Prostate gland (tissue), 2 donors: ENCODE results near the gene BOC. TPM values are rescaled to one million over a fixed set of nuclear protein-coding genes. Genes with fewer than 3 reads are reported as not detected.
A peak's percentile ranks its signal among the peaks of the same experiment; 100 is the strongest.

ENCODE experiments used
- DNase-seq: peaks from one replicate; pipeline ENCODE4 v3.0.0-alpha.2; 2019; ENCODE audit warnings: low spot score
- H3K27ac ChIP-seq, 2 donors: fragments of 200-600 bp; sonication (generic); 2 replicates each; pipeline ENCODE4 v1.5.1; 2017 to 2019
- H3K27me3 ChIP-seq: fragments of 200-600 bp; sonication (generic); replicated peaks from 2 replicates; pipeline ENCODE4 v1.5.1; 2019; ENCODE audit not compliant: insufficient read depth
- H3K36me3 ChIP-seq, 2 donors: fragments of 200-600 bp; sonication (generic); 1 replicate in 1 of 2; 2 replicates in 1 of 2; pipeline versions ENCODE4 v1.5.1 to v1.8.1; 2017 to 2019
- H3K4me1 ChIP-seq: fragments of 200-600 bp; sonication (generic); replicated peaks from 2 replicates; pipeline ENCODE4 v1.5.1; 2019
- H3K4me3 ChIP-seq, 2 donors: fragments of 200-600 bp; sonication (generic); 2 replicates each; pipeline ENCODE4 v1.5.1; 2017 to 2019
- H3K9me3 ChIP-seq: fragments of 200-600 bp; sonication (generic); 2 replicates; pipeline ENCODE4 v1.5.1; 2017
- CTCF ChIP-seq, 4 experiments: fragments of 200-600 bp in 2 of 4; fragments of 450-650 bp in 2 of 4; sonication (generic) in 2 of 4; IDR thresholded peaks; 1 replicate in 3 of 4; 2 replicates in 1 of 4; pipeline ENCODE4 v1.5.1; 2016 to 2019; ENCODE audit warnings: antibody characterized with exemption in 4 of 4, mild to moderate bottlenecking in 2 of 4, moderate library complexity in 2 of 4
- POLR2A ChIP-seq: fragments of 450-650 bp; IDR thresholded peaks from one replicate; pipeline ENCODE4 v1.6.1; 2016; ENCODE audit warnings: antibody characterized with exemption, mild to moderate bottlenecking
- POLR2AphosphoS5 ChIP-seq: sonication (generic); formaldehyde crosslinking; IDR thresholded peaks from one replicate; pipeline ENCODE4 v1.6.1; 2017; ENCODE audit warnings: antibody characterized with exemption
- WGBS: methylation state at CpG from one replicate; pipeline ENCODE4 v1.1.5; 2018; 5-methylcytosine and 5-hydroxymethylcytosine counted together
- intact Hi-C: fragments of 100-400 bp; cut with DNase I; formaldehyde crosslinking; loops from one replicate; pipeline ENCODE4 v1.14.2; 2022
- total RNA-seq, 2 donors: library from RNA; depleted of rRNA; stranded (reverse); fragments of >200 nt; gene quantifications; one replicate each; pipeline ENCODE4 v1.1.0, GENCODE V29; 2016

The BOC gene
- total RNA-seq, 2 donors from 2014 or later = 41.4 to 42.3 TPM

DNA sequence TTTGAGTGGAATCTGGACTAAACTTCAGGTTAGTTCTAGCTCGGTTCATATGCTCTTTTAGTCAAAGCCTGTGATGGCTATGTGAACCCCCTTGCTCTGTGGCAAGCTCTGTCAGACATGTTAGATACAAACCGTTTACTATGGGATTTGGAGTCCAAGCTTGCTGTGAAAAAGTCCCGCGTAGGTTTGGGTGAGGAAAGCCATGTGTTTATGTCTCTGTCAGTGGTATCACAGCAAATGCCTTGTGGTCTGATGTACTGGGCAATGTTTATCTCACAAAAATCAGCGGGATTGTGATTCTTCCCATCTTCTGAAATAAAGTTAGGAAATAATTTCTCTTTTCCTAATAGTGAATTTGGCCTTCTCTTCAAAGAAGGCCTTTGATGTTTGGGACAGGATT is 5.0 kb downstream of the BOC start:
- intact Hi-C loops = no loop called here
- TF ChIP-seq POLR2AphosphoS5 (no peak), CTCF (IDR thresholded peaks at IDR 0.05) (no peak), POLR2A (no peak)
- DNase-seq = no peak
- no peaks in the 10 kb centered on the region for H3K4me1 ChIP-seq
- H3K36me3 ChIP-seq = no peaks in the 10 kb centered on the region
- peak overlapping the region; percentile 2 to 21 for H3K27ac ChIP-seq
- no peaks in the 10 kb centered on the region for H3K9me3 ChIP-seq
- no peaks in the 10 kb centered on the region for H3K27me3 ChIP-seq
- H3K4me3 ChIP-seq = no peak overlapping the region
- 43% methylated on average over 5 of the region's 5 CpGs for WGBS

GRCh38 chr3:113218011-113218680 is 6.8 kb downstream of the BOC start:
- Histone ChIP-seq H3K4me1 (no peaks in the 10 kb centered on the region), H3K9me3 (no peaks in the 10 kb centered on the region), H3K27ac (peak overlapping the region in 1 of 2 donors; percentile 7), H3K27me3 (no peaks in the 10 kb centered on the region), H3K4me3 (no peak overlapping the region), H3K36me3 (no peaks in the 10 kb centered on the region)
- intact Hi-C loops = loop anchor here (2.0 kb wide), 1 partner anchor 165 kb away; no protein-coding TSS in a partner anchor
- whole genome bisulfite sequencing = 62% methylated on average over 10 of the region's 10 CpGs
- no peak for DNase-seq
- TF ChIP-seq POLR2A (no peak), CTCF (IDR thresholded peaks at IDR 0.05) (no peak), POLR2AphosphoS5 (no peak)

DNA sequence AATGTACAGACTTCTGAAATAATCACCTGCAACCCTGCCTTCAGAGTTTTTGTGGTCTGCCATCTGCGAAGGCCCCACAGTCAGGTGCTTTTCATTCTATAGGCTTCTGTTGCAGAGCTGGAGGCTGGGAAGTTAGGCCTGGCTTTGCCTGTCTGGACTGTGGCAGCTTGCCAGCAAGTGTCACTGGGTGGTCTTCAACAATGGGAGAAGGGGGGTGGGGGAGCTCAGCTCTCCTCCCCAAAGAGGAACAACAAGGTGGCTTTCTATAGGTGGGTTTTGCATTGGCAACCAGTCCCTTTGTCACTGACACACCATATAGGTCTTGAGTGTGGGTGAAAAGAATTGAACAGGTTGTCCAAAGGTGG is 7.3 kb downstream of the BOC start:
- no peaks in the 10 kb centered on the region for H3K9me3 ChIP-seq
- no peak for DNase-seq
- H3K36me3 ChIP-seq = no peaks in the 10 kb centered on the region
- no peaks in the 10 kb centered on the region for H3K27me3 ChIP-seq
- 80% methylated on average over 1 of the region's 1 CpG for WGBS
- TF ChIP-seq CTCF (IDR thresholded peaks at IDR 0.05) = no peak
- TF ChIP-seq POLR2AphosphoS5 = no peak
- TF ChIP-seq POLR2A = no peak
- intact Hi-C loops = loop anchor here (2.0 kb wide), 1 partner anchor 166 kb away; no protein-coding TSS in a partner anchor
- H3K27ac ChIP-seq = no peak overlapping the region
- no peaks in the 10 kb centered on the region for H3K4me1 ChIP-seq
- H3K4me3 ChIP-seq = no peak overlapping the region

DNA sequence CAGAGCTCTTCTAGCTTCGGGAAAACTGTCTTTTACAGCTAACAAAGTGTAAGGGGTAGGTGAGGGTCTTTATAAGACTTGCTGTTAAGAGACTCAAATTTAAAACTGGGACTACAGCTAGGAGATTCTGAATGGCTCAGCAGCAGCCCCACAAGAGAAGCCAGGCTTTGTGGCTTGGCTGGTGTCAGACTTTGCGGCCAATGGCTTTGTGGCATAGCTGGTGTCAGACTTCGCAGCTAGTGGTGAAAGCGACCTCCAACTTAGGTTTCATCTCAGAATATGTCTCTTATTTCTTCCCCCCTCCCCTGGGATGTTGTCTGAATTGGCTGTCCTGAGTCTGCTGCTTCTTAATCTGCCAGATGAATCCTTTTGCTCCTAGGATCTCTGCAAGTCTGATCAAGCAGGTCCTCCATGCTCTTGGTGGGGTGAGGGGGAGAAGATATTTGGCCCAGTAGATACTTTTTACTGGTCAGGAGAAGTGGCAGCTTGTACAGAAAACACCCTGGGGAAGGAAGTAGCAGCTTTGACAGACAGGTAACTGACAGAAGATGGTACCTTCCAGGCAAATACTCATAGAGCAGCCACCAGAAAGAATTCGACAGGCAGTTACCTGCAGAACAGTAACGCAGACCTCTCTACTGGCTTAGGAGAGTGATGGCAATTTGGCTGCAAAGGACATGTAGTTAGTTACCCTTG is 8.4 kb downstream of the BOC start:
- DNase-seq = no peak
- no peaks in the 10 kb centered on the region for H3K4me1 ChIP-seq
- H3K9me3 ChIP-seq = no peaks in the 10 kb centered on the region
- peak overlapping the region in 1 of 2 donors; percentile 5 for H3K27ac ChIP-seq
- H3K27me3 ChIP-seq = no peaks in the 10 kb centered on the region
- intact Hi-C loops = loop anchor here (2.0 kb wide), 1 partner anchor 167 kb away; no protein-coding TSS in a partner anchor
- TF ChIP-seq CTCF (IDR thresholded peaks at IDR 0.05) (no peak), POLR2AphosphoS5 (no peak), POLR2A (no peak)
- no peak overlapping the region for H3K4me3 ChIP-seq
- 54% methylated on average over 6 of the region's 6 CpGs for WGBS
- no peaks in the 10 kb centered on the region for H3K36me3 ChIP-seq
